Neural progenitor cell (in vitro differentiated cells): ENCODE results near the gene CYP27B1. TPM values are rescaled to one million over a fixed set of nuclear protein-coding genes. Genes with fewer than 3 reads are reported as not detected.

ENCODE experiments used
- DNase-seq: peaks from one replicate; pipeline ENCODE4 v3.0.0-alpha.2; 2016; ENCODE audit warnings: low spot score
- H2AFZ ChIP-seq: fragments of 200-600 bp; sonication (generic); replicated peaks from 2 replicates; pipeline ENCODE4 v1.6.1; 2016; ENCODE audit warnings: antibody characterized with exemption
- H3F3A ChIP-seq: fragments of 200-600 bp; sonication (generic); 2 replicates; pipeline ENCODE4 v1.6.1; 2016; ENCODE audit warnings: antibody characterized with exemption, low read depth
- H3K27ac ChIP-seq: fragments of 200-600 bp; sonication (generic); 2 replicates; pipeline ENCODE4 v1.5.1; 2016; ENCODE audit warnings: mild to moderate bottlenecking
- H3K27me3 ChIP-seq: fragments of 200-600 bp; sonication (generic); 2 replicates; pipeline ENCODE4 v1.6.1; 2016; ENCODE audit warnings: mild to moderate bottlenecking, moderate library complexity
- H3K36me3 ChIP-seq: fragments of 200-600 bp; sonication (generic); 2 replicates; pipeline ENCODE4 v1.5.1; 2016
- H3K4me1 ChIP-seq: fragments of 200-600 bp; sonication (generic); 2 replicates; pipeline ENCODE4 v1.6.1; 2016; ENCODE audit warnings: mixed run types
- H3K4me2 ChIP-seq: fragments of 200-600 bp; sonication (generic); 2 replicates; pipeline ENCODE4 v1.6.1; 2016
- H3K4me3 ChIP-seq: fragments of 200-600 bp; sonication (generic); 2 replicates; pipeline ENCODE4 v1.5.1; 2016
- H3K79me2 ChIP-seq: fragments of 200-600 bp; sonication (generic); 2 replicates; pipeline ENCODE4 v1.6.1; 2016; ENCODE audit warnings: low read depth
- H3K9ac ChIP-seq: fragments of 200-600 bp; sonication (generic); 2 replicates; pipeline ENCODE4 v1.6.1; 2016
- H3K9me3 ChIP-seq: fragments of 200-600 bp; sonication (generic); 2 replicates; pipeline ENCODE4 v1.5.1; 2016; ENCODE audit warnings: low read depth
- H4K20me1 ChIP-seq: fragments of 200-600 bp; sonication (generic); 2 replicates; pipeline ENCODE4 v1.6.1; 2016; ENCODE audit warnings: low read depth
- H3K27ac Mint-ChIP-seq: 3 replicates; pipeline ENCODE4 v1.8.0; 2021; ENCODE audit warnings: mixed read lengths
- H3K27me3 Mint-ChIP-seq: 2 replicates; pipeline ENCODE4 v1.8.0; 2022; ENCODE audit warnings: low read depth, mild to moderate bottlenecking, inconsistent platforms, moderate library complexity, mixed read lengths; ENCODE audit not compliant: insufficient read depth
- H3K36me3 Mint-ChIP-seq: 3 replicates; pipeline ENCODE4 v1.8.0; 2021; ENCODE audit warnings: mixed read lengths
- H3K4me1 Mint-ChIP-seq: 3 replicates; pipeline ENCODE4 v1.8.0; 2021; ENCODE audit warnings: mixed read lengths
- H3K4me3 Mint-ChIP-seq: 3 replicates; pipeline ENCODE4 v1.8.0; 2021; ENCODE audit warnings: mild to moderate bottlenecking, moderate library complexity, mixed read lengths
- H3K9me3 Mint-ChIP-seq: 3 replicates; pipeline ENCODE4 v1.8.0; 2020; ENCODE audit warnings: mixed read lengths
- EZH2 ChIP-seq: fragments of 200-600 bp; sonication (generic); IDR thresholded peaks from 2 replicates; pipeline ENCODE4 v1.6.1; 2017; ENCODE audit warnings: antibody characterized with exemption, mild to moderate bottlenecking, moderate library complexity
- EZH2phosphoT487 ChIP-seq: fragments of 200-600 bp; sonication (generic); IDR thresholded peaks from 2 replicates; pipeline ENCODE4 v1.6.1; 2017; ENCODE audit warnings: antibody characterized with exemption
- microRNA-seq: library from miRNA; unstranded; fragments of <30 nt; microRNA quantifications from one replicate; pipeline ENCODE4, GENCODE V29; 2016
- small RNA-seq: library from RNA; depleted of rRNA; stranded (forward); fragments of <200 nt; gene quantifications from one replicate; pipeline ENCODE3, GENCODE V24; 2015
- total RNA-seq: library from RNA; depleted of rRNA; stranded (reverse); fragments of >200 nt; gene quantifications from 2 replicates; pipeline ENCODE4 v1.2.3, GENCODE V29; 2015; ENCODE audit warnings: low replicate concordance
- TF ChIP-seq, protein P1 (sequence below): fragments of 200-600 bp; sonication (generic); IDR thresholded peaks from 2 replicates; pipeline ENCODE4 v1.5.1; 2017; ENCODE audit warnings: antibody characterized with exemption, mild to moderate bottlenecking

CYP27B1 gene
- total RNA-seq, 1 donor from 2014 or later = 0.17 TPM

DNA sequence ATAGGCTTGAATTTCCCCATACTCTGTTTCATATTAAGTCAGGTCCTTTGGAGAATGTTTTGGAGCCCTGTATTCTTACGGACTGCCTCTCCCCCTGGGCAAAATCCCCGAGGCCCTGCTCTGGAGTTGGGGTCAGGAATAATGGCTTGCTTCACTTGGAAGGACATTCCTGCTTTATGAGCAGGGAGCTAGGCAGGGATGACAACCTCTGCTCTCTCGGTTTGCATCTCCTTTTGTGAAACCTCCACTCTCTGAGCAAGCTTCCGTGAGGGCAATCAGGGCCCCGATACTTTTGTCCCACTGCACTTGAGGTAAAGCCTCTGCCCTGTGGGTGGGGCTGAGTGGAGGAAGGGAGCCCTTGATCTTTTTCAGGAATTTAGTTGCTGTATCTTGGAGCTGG is 53.7 kb downstream of the CYP27B1 start:
- Histone ChIP-seq H3K4me2 (peak overlapping the region; percentile 11), H2AFZ (no peak overlapping the region), H3K9me3 (no peaks in the 10 kb centered on the region), H3F3A (peaks cover 6% of the 10 kb centered on the region), H3K27ac (no peak overlapping the region), H3K4me1 (no peaks in the 10 kb centered on the region), H3K79me2 (no peaks in the 10 kb centered on the region), H3K27me3 (no peaks in the 10 kb centered on the region), H3K9ac (no peak overlapping the region), H4K20me1 (no peaks in the 10 kb centered on the region), H3K36me3 (no peaks in the 10 kb centered on the region), H3K4me3 (no peak overlapping the region)
- TF ChIP-seq EZH2phosphoT487 = no peak
- peaks cover 10% of the 10 kb centered on the region for H3K36me3 Mint-ChIP-seq
- DNase-seq = no peak
- no peak overlapping the region for H3K4me3 Mint-ChIP-seq
- no peaks in the 10 kb centered on the region for H3K4me1 Mint-ChIP-seq
- no peak overlapping the region for H3K27ac Mint-ChIP-seq
- H3K9me3 Mint-ChIP-seq = no peaks in the 10 kb centered on the region
- peaks cover 2% of the 10 kb centered on the region for H3K27me3 Mint-ChIP-seq

DNA sequence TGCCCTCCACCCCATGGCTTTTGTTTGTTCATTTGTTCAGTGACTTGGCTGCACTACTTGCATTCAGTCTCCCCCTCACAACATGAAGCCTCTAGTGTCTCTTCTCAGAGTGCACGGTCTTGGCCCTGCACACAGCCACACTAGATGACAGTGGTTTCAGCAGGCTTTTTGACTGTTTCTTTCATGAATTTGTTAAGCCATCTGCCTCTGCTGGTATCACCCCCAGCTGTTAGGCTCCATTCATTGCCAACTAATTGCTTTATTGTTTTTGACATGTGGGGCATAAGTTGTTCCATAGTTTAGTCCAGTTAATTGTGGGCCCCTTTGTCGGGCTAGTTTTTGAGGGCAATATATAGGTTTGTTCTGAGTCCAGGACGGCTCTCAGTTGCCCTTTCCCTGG is 54.2 kb downstream of the CYP27B1 start:
- no peaks in the 10 kb centered on the region for H3K9me3 Mint-ChIP-seq
- Histone ChIP-seq H3K4me3 (no peak overlapping the region), H3K27me3 (no peaks in the 10 kb centered on the region), H3K9me3 (no peaks in the 10 kb centered on the region), H3F3A (peaks cover 6% of the 10 kb centered on the region), H3K9ac (no peak overlapping the region), H3K4me1 (no peaks in the 10 kb centered on the region), H3K36me3 (no peaks in the 10 kb centered on the region), H3K4me2 (peak overlapping the region; percentile 11), H4K20me1 (no peaks in the 10 kb centered on the region), H3K79me2 (no peaks in the 10 kb centered on the region), H3K27ac (no peak overlapping the region), H2AFZ (no peak overlapping the region)
- H3K36me3 Mint-ChIP-seq = peaks cover 10% of the 10 kb centered on the region
- TF ChIP-seq EZH2 = no peak
- TF ChIP-seq EZH2phosphoT487 = no peak
- TF ChIP-seq, protein P1, sequence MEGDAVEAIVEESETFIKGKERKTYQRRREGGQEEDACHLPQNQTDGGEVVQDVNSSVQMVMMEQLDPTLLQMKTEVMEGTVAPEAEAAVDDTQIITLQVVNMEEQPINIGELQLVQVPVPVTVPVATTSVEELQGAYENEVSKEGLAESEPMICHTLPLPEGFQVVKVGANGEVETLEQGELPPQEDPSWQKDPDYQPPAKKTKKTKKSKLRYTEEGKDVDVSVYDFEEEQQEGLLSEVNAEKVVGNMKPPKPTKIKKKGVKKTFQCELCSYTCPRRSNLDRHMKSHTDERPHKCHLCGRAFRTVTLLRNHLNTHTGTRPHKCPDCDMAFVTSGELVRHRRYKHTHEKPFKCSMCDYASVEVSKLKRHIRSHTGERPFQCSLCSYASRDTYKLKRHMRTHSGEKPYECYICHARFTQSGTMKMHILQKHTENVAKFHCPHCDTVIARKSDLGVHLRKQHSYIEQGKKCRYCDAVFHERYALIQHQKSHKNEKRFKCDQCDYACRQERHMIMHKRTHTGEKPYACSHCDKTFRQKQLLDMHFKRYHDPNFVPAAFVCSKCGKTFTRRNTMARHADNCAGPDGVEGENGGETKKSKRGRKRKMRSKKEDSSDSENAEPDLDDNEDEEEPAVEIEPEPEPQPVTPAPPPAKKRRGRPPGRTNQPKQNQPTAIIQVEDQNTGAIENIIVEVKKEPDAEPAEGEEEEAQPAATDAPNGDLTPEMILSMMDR = no peak
- no peaks in the 10 kb centered on the region for H3K4me1 Mint-ChIP-seq
- peak; percentile 16 for DNase-seq
- peaks cover 2% of the 10 kb centered on the region for H3K27me3 Mint-ChIP-seq
- no peak overlapping the region for H3K27ac Mint-ChIP-seq
- no peak overlapping the region for H3K4me3 Mint-ChIP-seq

Small RNAs within 50 kb of the gene (microRNA-seq; reads per million reads assigned to microRNA genes)
- gene MIR6759 = not detected

Small RNAs within 50 kb of the gene (small RNA-seq; reads per million reads assigned to genes)
- not detected for gene RNU6-1083P

Other genes with a start within 250 kb of the CYP27B1 start
- gene DDIT3, start 246.6 kb downstream of the CYP27B1 start, total RNA-seq = 2.3 and 4.3 TPM in 2 replicates
- gene MBD6, start 244.3 kb downstream of the CYP27B1 start, total RNA-seq = 3.6 and 5.4 TPM in 2 replicates
- 147 and 192 TPM in 2 replicates for gene DCTN2, start 219.9 kb downstream of the CYP27B1 start, total RNA-seq
- 7.9 and 8.6 TPM in 2 replicates for gene KIF5A, start 217.0 kb downstream of the CYP27B1 start, total RNA-seq
- gene PIP4K2C, start 175.9 kb downstream of the CYP27B1 start, total RNA-seq = 15.5 and 23.4 TPM in 2 replicates
- gene DTX3, start 162.3 kb downstream of the CYP27B1 start, total RNA-seq = 56.4 and 67.9 TPM in 2 replicates
- 17.3 and 27.3 TPM in 2 replicates for gene ARHGEF25, start 155.6 kb downstream of the CYP27B1 start, total RNA-seq
- 0.28 and 1.1 TPM in 2 replicates for gene B4GALNT1, start 133.9 kb downstream of the CYP27B1 start, total RNA-seq
- 107 and 113 TPM in 2 replicates for gene OS9, start 72.9 kb downstream of the CYP27B1 start, total RNA-seq
- gene AGAP2, start 28.3 kb downstream of the CYP27B1 start, total RNA-seq = 1.7 and 2.7 TPM in 2 replicates
- gene TSPAN31, start 22.0 kb downstream of the CYP27B1 start, total RNA-seq = 57.6 and 61.3 TPM in 2 replicates
- gene CDK4, start 14.8 kb downstream of the CYP27B1 start, total RNA-seq = 169 and 348 TPM in 2 replicates
- 8.1 and 11.9 TPM in 2 replicates for gene MARCHF9, start 12.0 kb downstream of the CYP27B1 start, total RNA-seq
- gene METTL1, start 5.0 kb upstream of the CYP27B1 start, total RNA-seq = 4.5 and 5.6 TPM in 2 replicates
- 2.1 and 4.8 TPM in 2 replicates for gene EEF1AKMT3, start 5.5 kb upstream of the CYP27B1 start, total RNA-seq
- 18.1 and 19.0 TPM in 2 replicates for gene TSFM, start 15.7 kb upstream of the CYP27B1 start, total RNA-seq
- 0.12 and 0.37 TPM in 2 replicates for gene AVIL, start 51.7 kb upstream of the CYP27B1 start, total RNA-seq
- 43.6 and 73.2 TPM in 2 replicates for gene CTDSP2, start 79.7 kb upstream of the CYP27B1 start, total RNA-seq
- 6.3 and 11.4 TPM in 2 replicates for gene ATP23, start 174.5 kb upstream of the CYP27B1 start, total RNA-seq